ENCODE measurements around the gene ASB18. TPM values are rescaled to one million over a fixed set of nuclear protein-coding genes. Genes with fewer than 3 reads are reported as not detected.

Gene ASB18
- total and polyA plus RNA-seq, 8 donors: not detected

- DNase-seq (no peak), FAIRE-seq (no peak), ATAC-seq (no peak)
- Histone ChIP-seq H3K27ac (no peak overlapping the region), H3K4me1 (no peaks in the 10 kb centered on the region), H3K36me3 (no peaks in the 10 kb centered on the region), H3K27me3 (peaks cover 0 to 1% (median 0%) of the 10 kb centered on the region in 4 donors), H3K9me3 (no peaks in the 10 kb centered on the region), H3K4me3 (no peak overlapping the region)
- intact Hi-C loops (cut with DNase I): no loop called here
- WGBS, 2 donors: 59 to 67% methylated on average over 12 of the region's 12 CpGs
- TF ChIP-seq CTCF (IDR thresholded peaks at IDR 0.05): no peak
Measured at GRCh38 chr2:236307641-236308040, 43.4 kb upstream of the ASB18 start.

- DNase-seq: no peak
- H3K36me3 ChIP-seq: no peaks in the 10 kb centered on the region
- WGBS, 2 donors: 53 to 61% methylated on average over 13 of the region's 13 CpGs
- no peaks in the 10 kb centered on the region for H3K27me3 ChIP-seq
- no peak overlapping the region for H3K4me3 ChIP-seq
- H3K27ac ChIP-seq: no peak overlapping the region
- TF ChIP-seq CTCF (IDR thresholded peaks at IDR 0.05): no peak
- no peak for ATAC-seq
- H3K9me3 ChIP-seq: no peaks in the 10 kb centered on the region
- H3K4me1 ChIP-seq: no peaks in the 10 kb centered on the region
- no peak for FAIRE-seq
- intact Hi-C loops (cut with DNase I): no loop called here
Measured at GRCh38 chr2:236306825-236307540, 42.8 kb upstream of the ASB18 start.

GRCh38 chr2:236305964-236306605, 41.9 kb upstream of the ASB18 start:
- DNase-seq (no peak), ATAC-seq (no peak)

GRCh38 chr2:236305531-236305930, 41.3 kb upstream of the ASB18 start:
- TF ChIP-seq CTCF (IDR thresholded peaks at IDR 0.05): no peak
- Histone ChIP-seq H3K36me3 (no peaks in the 10 kb centered on the region), H3K4me3 (no peak overlapping the region), H3K4me1 (no peaks in the 10 kb centered on the region), H3K27ac (no peak overlapping the region), H3K27me3 (no peaks in the 10 kb centered on the region), H3K9me3 (no peaks in the 10 kb centered on the region)
- intact Hi-C loops (cut with DNase I): no loop called here
- FAIRE-seq: no peak
- 71 to 89% methylated on average over 10 of the region's 10 CpGs for WGBS, 2 donors
- no peak for ATAC-seq
- no peak for DNase-seq

More at GRCh38 chr2:236305964-236306605, 41.9 kb upstream of the ASB18 start:
- Histone ChIP-seq H3K27ac (no peak overlapping the region), H3K27me3 (no peaks in the 10 kb centered on the region), H3K36me3 (no peaks in the 10 kb centered on the region), H3K9me3 (no peaks in the 10 kb centered on the region), H3K4me3 (no peak overlapping the region), H3K4me1 (no peaks in the 10 kb centered on the region)
- 67 to 80% methylated on average over 6 of the region's 6 CpGs for WGBS, 2 donors
- intact Hi-C loops (cut with DNase I): no loop called here
- FAIRE-seq: no peak
- TF ChIP-seq CTCF (IDR thresholded peaks at IDR 0.05): no peak

GRCh38 chr2:236303935-236304334, 39.7 kb upstream of the ASB18 start:
- intact Hi-C loops (cut with DNase I): no loop called here
- no peaks in the 10 kb centered on the region for H3K36me3 ChIP-seq
- DNase-seq: no peak
- 77 to 78% methylated on average over 2 of the region's 2 CpGs for WGBS, 2 donors
- H3K9me3 ChIP-seq: no peaks in the 10 kb centered on the region
- no peaks in the 10 kb centered on the region for H3K27me3 ChIP-seq
- no peak overlapping the region for H3K4me3 ChIP-seq
- ATAC-seq: no peak
- no peak overlapping the region for H3K27ac ChIP-seq
- no peaks in the 10 kb centered on the region for H3K4me1 ChIP-seq
- TF ChIP-seq CTCF (IDR thresholded peaks at IDR 0.05): no peak
- FAIRE-seq: no peak

Data from pancreas (tissue), 10 donors.